GM12891 (cell line): ENCODE results near the gene STAM.

Experiments used
- PAX5 ChIP-seq: IDR thresholded peaks from 2 replicates; pipeline ENCODE4 v1.6.1; 2011; ENCODE audit warnings: low read length, moderate library complexity, mild to moderate bottlenecking; ENCODE audit not compliant: insufficient read depth, severe bottlenecking
- POLR2A ChIP-seq: IDR thresholded peaks from 2 replicates; pipeline ENCODE4 v1.6.1; 2011; ENCODE audit warnings: low read depth, low read length, control low read depth
- POLR2AphosphoS5 ChIP-seq: IDR thresholded peaks from 2 replicates; pipeline ENCODE4 v1.6.1; 2011; ENCODE audit warnings: low read depth, low read length, control low read depth
- SPI1 ChIP-seq: IDR thresholded peaks from 2 replicates; pipeline ENCODE4 v1.6.1; 2011; ENCODE audit warnings: low read depth, low read length, control low read depth
- TAF1 ChIP-seq: IDR thresholded peaks from 2 replicates; pipeline ENCODE4 v1.6.1; 2011; ENCODE audit warnings: low read depth, low read length, control low read depth

DNA sequence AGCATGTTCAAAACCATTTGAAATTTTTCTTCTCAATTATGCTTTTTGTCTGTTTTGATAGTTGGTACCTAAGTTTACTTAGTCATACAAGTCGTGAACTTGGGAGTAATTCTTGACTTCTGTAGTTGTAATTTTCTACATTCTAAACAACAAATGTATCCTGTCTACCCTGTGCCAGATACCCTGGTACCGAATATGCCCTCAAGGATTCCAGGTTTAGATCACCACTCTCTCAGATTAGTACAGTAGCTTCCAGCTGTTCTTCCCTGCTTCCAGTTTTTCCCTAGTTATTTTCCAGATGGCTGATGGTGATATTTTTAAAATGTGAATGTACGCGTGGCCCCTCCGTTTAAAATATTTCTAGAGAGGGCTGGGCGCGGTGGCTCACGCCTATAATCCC lies 6.5 kb downstream of the STAM start:
- TF ChIP-seq POLR2A (no peak), TAF1 (no peak), SPI1 (no peak), POLR2AphosphoS5 (no peak), PAX5 (no peak)
